Kasumi-1 (cell line): Measurements from ENCODE around the gene SHCBP1.

ENCODE experiments used
- DNase-seq, 2 experiments: peaks; one replicate each; lab custom pipeline; 2025; lab: John Stamatoyannopoulos, UW

Gene SHCBP1

GRCh38 chr16:46614006-46614405 is 7.2 kb downstream of the SHCBP1 start:
- no peak for DNase-seq

- DNase-seq: no peak
Observed at GRCh38 chr16:46613352-46613751, 7.8 kb downstream of the SHCBP1 start.

- DNase-seq: no peak
Observed at GRCh38 chr16:46612121-46612520, 9.1 kb downstream of the SHCBP1 start.

GRCh38 chr16:46607529-46607928 is 13.7 kb downstream of the SHCBP1 start:
- peak; percentile 64 to 80 for DNase-seq

GRCh38 chr16:46606231-46606630 is 14.9 kb downstream of the SHCBP1 start:
- no peak for DNase-seq

GRCh38 chr16:46591257-46591656 is 29.9 kb downstream of the SHCBP1 start:
- no peak for DNase-seq

GRCh38 chr16:46586011-46586577 is 35.1 kb downstream of the SHCBP1 start:
- no peak for DNase-seq

- DNase-seq: no peak
Observed at GRCh38 chr16:46583036-46583435, 38.1 kb downstream of the SHCBP1 start.

GRCh38 chr16:46582313-46582712 is 38.9 kb downstream of the SHCBP1 start:
- peak; percentile 7 to 11 for DNase-seq

GRCh38 chr16:46577988-46578579 is 43.1 kb downstream of the SHCBP1 start:
- DNase-seq: no peak

- DNase-seq: no peak
Observed at GRCh38 chr16:46573834-46574159, 47.4 kb downstream of the SHCBP1 start.

- peak; percentile 19 to 23 for DNase-seq
Observed at GRCh38 chr16:46573008-46573833, 48.0 kb downstream of the SHCBP1 start.

GRCh38 chr16:46569231-46569735 is 51.9 kb downstream of the SHCBP1 start:
- no peak for DNase-seq

GRCh38 chr16:46568472-46569230 is 52.5 kb downstream of the SHCBP1 start:
- DNase-seq: no peak

- no peak for DNase-seq
Observed at GRCh38 chr16:46562979-46563378, 58.2 kb downstream of the SHCBP1 start.

GRCh38 chr16:46558018-46558417 is 63.2 kb downstream of the SHCBP1 start:
- no peak for DNase-seq

GRCh38 chr16:46555951-46556350 is 65.2 kb downstream of the SHCBP1 start:
- no peak for DNase-seq

- DNase-seq: peak; percentile 58 to 60
Observed at GRCh38 chr16:46554435-46554834, 66.7 kb downstream of the SHCBP1 start.

GRCh38 chr16:46549477-46549876 is 71.7 kb downstream of the SHCBP1 start:
- DNase-seq: no peak
